Progenitor cell of endocrine pancreas (in vitro differentiated cells): ENCODE data around the gene RHOT1. TPM values are rescaled to one million over a fixed set of nuclear protein-coding genes. Genes with fewer than 3 reads are reported as not detected.

Source experiments
- DNase-seq: peaks from one replicate; pipeline ENCODE4 v3.0.0; 2021; ENCODE audit warnings: low spot score; ENCODE audit not compliant: unreplicated experiment
- H3K27ac Mint-ChIP-seq: 2 replicates; pipeline ENCODE4 v1.8.0; 2021; ENCODE audit warnings: mild to moderate bottlenecking, moderate library complexity, mixed read lengths
- H3K27me3 Mint-ChIP-seq: 2 replicates; pipeline ENCODE4 v1.8.0; 2021; ENCODE audit warnings: mixed read lengths
- H3K36me3 Mint-ChIP-seq: 2 replicates; pipeline ENCODE4 v1.8.0; 2022; ENCODE audit warnings: mixed read lengths; ENCODE audit not compliant: insufficient read depth
- H3K4me1 Mint-ChIP-seq: 2 replicates; pipeline ENCODE4 v1.8.0; 2021; ENCODE audit warnings: low read depth, mixed read lengths
- H3K4me3 Mint-ChIP-seq: 2 replicates; pipeline ENCODE4 v1.8.0; 2021; ENCODE audit warnings: low read depth, mild to moderate bottlenecking, moderate library complexity, mixed read lengths
- H3K9me3 Mint-ChIP-seq: 2 replicates; pipeline ENCODE4 v1.8.0; 2021; ENCODE audit warnings: low read depth, mixed read lengths
- CTCF ChIP-seq: fragments of 200-600 bp; sonication (generic); IDR thresholded peaks from one replicate; pipeline ENCODE4 v1.5.0; 2021; ENCODE audit warnings: antibody characterized with exemption, mild to moderate bottlenecking; ENCODE audit not compliant: unreplicated experiment
- total RNA-seq: library from RNA; stranded (reverse); gene quantifications from 2 replicates; pipeline ENCODE4 v1.2.1, GENCODE V29; 2021

RHOT1 gene
- total RNA-seq, 1 donor from 2014 or later, result 33.1 TPM

DNA sequence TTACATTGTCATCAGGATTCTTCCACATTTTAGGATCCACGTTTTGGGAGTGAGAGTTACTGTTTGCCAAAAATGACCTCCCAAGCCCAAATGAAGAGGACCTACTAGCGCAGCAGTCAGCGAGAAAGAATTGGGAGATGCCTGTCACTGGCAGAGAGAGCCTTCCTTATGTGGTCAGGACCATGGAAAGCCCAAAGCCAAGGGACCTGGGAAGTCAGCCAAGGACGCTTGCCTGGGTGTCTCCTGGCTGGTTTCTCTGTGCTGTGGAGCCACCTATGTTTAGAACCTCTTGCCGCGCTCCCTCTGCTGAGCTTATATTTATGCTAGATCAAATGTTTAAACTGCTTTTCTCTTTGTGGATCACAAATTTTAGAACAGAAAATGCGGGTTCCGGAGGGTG is 98.4 kb downstream of the RHOT1 start:
- no peaks in the 10 kb centered on the region for H3K9me3 Mint-ChIP-seq
- no peaks in the 10 kb centered on the region for H3K27me3 Mint-ChIP-seq
- no peak for TF ChIP-seq CTCF
- H3K4me3 Mint-ChIP-seq, result no peak overlapping the region
- peaks cover 5% of the 10 kb centered on the region for H3K4me1 Mint-ChIP-seq
- H3K36me3 Mint-ChIP-seq, result no peaks in the 10 kb centered on the region
- DNase-seq, result no peak
- H3K27ac Mint-ChIP-seq, result no peak overlapping the region

DNA sequence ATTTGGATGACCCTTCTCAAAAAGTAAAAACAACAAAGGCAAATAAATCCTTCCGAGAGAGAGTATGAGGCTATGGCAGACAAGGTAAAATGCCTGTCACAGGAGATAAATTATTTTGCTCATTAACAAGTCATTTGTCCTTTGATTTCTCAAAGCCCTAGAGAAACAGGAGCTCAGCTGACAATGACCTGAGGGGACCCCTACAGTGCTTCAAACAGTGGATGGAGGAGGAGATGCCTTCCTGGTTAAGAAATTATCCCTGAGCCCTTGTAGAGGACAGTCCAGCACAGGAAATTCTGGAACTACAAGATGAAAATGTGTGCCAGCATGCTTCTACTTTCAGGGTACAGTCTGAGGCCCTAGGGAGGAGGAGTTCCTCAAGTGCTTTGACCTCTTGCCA is 99.3 kb downstream of the RHOT1 start:
- TF ChIP-seq CTCF, result no peak
- no peak overlapping the region for H3K27ac Mint-ChIP-seq
- H3K9me3 Mint-ChIP-seq, result no peaks in the 10 kb centered on the region
- H3K27me3 Mint-ChIP-seq, result no peaks in the 10 kb centered on the region
- no peaks in the 10 kb centered on the region for H3K36me3 Mint-ChIP-seq
- no peak overlapping the region for H3K4me3 Mint-ChIP-seq
- DNase-seq, result no peak
- H3K4me1 Mint-ChIP-seq, result peaks cover 5% of the 10 kb centered on the region

DNA sequence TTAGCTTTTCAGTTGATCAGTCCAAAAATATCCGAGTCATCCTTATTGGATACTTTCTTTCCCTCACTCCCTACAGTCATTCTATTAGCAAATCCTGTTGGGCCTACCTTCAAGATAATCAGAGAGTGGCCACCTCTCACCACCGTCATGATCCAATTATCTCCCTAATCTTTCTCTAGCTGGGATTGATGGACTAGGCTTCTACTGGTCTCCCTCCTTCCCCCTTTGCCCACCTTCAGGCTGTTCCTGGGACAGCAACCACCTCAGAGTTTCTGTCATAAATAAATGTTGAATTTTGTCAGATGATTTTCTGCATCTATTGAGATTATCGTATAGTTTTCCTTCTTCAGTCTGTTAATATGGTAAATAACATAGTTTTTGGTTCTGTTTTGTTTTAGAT is 107.2 kb downstream of the RHOT1 start:
- DNase-seq, result no peak
- no peak overlapping the region for H3K4me3 Mint-ChIP-seq
- H3K36me3 Mint-ChIP-seq, result no peaks in the 10 kb centered on the region
- H3K4me1 Mint-ChIP-seq, result no peaks in the 10 kb centered on the region
- H3K9me3 Mint-ChIP-seq, result no peaks in the 10 kb centered on the region
- no peaks in the 10 kb centered on the region for H3K27me3 Mint-ChIP-seq
- H3K27ac Mint-ChIP-seq, result no peak overlapping the region
- TF ChIP-seq CTCF, result no peak

- Mint-ChIP-seq H3K4me1 (no peaks in the 10 kb centered on the region), H3K4me3 (no peak overlapping the region), H3K27me3 (peaks cover 14% of the 10 kb centered on the region), H3K9me3 (no peaks in the 10 kb centered on the region), H3K27ac (no peak overlapping the region), H3K36me3 (no peaks in the 10 kb centered on the region)
- TF ChIP-seq CTCF, result peak; percentile 93
- peak; percentile 60 for DNase-seq
Measured at GRCh38 chr17:32253117-32253611, 110.9 kb downstream of the RHOT1 start.

GRCh38 chr17:32256012-32256700 is 113.9 kb downstream of the RHOT1 start:
- Mint-ChIP-seq H3K9me3 (no peaks in the 10 kb centered on the region), H3K27ac (no peak overlapping the region), H3K4me3 (no peak overlapping the region), H3K27me3 (peaks cover 36% of the 10 kb centered on the region), H3K36me3 (no peaks in the 10 kb centered on the region), H3K4me1 (peaks cover under 1% of the 10 kb centered on the region)
- TF ChIP-seq CTCF, result no peak
- no peak for DNase-seq
